ENCODE measurements around the gene TMEM41B.
"Not testable (repeated sequence)": the region's sequence is repeated elsewhere in the genome, so short reads cannot be mapped to it uniquely, and the experiment has no call there.

TMEM41B gene, protein sequence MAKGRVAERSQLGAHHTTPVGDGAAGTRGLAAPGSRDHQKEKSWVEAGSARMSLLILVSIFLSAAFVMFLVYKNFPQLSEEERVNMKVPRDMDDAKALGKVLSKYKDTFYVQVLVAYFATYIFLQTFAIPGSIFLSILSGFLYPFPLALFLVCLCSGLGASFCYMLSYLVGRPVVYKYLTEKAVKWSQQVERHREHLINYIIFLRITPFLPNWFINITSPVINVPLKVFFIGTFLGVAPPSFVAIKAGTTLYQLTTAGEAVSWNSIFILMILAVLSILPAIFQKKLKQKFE

DNA sequence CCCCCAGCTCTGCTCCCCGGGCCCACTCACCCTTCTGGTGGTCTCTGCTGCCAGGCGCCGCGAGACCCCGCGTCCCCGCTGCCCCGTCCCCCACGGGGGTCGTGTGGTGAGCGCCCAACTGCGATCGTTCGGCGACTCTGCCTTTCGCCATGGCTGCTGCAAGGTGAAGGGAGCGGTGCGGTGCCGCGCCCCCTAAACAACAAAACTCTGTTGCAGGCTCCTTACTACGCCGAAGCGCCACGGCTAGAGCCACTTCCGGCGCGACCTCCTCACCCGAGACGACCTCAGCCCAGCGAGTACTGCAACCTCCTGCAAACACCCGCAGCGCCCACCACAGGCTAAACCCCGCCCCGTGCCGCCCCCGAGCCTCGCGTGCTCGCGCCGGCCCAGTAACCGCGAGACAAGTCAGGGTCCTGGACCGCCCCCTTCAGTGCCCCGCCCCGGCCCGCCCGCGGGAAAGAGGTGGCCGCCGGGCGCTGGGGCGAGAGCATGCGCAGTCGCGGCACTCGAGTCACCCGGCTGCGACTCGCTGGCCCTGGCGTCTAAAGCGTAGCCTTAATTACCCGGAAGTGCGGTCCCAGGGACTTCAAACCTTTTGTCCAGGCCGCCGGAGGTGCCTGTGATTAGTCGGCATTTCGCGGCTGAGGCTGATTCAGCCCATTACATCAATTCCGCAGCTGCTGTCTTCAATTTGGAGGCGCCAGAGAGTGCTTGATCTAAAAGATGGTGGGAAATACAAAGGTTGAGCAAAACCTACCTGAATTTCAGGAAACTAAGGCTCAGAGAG lies at the start of gene TMEM41B:
TSS of gene TMEM41B (minus strand) at position 303 of the 787 bp plus-strand sequence. CDS start at position 151, 152 bp downstream.
- DNase-seq: peak; percentile 99

DNA sequence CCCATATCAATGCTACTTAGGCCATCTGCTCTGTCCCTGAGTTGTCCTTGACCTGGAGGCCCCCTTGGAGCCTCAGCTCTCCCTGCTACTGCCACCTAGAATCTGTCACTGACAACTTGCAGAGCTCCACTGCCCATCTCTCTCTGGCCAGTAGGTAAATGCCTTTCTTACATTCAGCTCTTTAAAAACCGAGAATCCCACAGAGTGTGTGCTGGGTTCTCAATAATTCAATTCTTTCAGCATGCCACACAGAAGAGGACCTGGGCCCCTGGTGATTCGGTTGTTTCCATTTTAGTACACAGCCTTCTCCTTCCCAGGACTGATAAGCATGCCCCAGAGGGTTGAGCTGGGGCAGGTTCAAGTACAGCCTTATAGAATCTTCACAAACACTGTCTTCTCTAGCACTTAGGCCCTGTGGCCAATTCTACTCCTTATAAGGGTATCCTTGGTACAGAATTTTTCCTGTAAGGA lies 48.0 kb upstream of the TMEM41B start:
- no peak for DNase-seq

DNA sequence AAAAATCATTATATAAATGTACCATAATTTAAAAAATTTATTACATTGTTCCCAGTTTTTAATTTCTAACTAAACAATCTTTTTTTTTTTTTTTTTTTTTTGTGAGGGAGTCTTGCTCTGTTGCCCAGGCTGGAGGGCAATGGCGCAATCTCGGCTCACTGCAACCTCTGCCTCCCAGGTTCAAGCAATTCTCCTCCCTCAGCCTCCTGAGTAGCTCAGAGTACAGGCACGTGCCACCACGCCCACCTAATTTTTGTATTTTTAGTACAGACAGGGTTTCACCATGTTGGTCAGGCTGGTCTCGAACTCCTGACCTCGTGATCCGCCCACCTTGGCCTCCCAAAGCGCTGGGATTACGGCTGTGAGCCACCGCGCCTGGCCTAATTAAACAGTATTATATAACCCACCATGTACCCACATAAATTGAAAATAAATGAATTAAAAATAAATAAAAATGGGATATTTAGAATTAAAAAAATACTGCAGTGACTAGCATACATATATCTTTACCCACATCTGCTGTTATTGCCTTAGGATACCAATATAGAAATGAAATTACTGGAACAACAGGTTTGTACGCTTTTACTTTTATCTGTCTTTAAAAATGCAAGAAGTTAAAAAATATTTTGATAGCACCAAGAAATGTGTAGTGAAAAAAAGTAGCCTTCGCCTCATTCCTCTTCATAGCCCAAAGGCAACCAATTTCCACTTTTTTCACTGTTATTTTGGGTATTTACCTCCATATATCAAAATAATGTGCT lies 46.6 kb upstream of the TMEM41B start:
- not testable (repeated sequence) for DNase-seq

DNA sequence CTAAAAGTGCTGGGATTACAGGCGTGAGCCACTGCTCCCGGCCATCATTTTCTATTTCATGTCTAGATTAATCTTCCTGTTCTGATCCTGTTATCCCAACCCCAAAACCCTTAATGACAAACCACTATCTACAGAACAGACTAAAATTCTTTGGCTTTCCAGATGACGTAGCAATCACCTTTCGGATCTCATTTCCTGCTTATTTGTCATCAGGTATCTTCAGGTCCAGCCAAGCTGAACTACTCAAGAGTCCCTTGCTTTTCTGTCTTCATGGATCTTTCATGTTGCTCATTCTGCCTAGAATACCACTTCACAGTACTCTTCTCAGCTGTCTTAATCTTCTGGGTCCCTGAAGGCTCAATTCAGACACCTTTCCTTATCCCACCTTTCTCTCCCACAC lies 42.6 kb upstream of the TMEM41B start:
- no peak for DNase-seq

DNA sequence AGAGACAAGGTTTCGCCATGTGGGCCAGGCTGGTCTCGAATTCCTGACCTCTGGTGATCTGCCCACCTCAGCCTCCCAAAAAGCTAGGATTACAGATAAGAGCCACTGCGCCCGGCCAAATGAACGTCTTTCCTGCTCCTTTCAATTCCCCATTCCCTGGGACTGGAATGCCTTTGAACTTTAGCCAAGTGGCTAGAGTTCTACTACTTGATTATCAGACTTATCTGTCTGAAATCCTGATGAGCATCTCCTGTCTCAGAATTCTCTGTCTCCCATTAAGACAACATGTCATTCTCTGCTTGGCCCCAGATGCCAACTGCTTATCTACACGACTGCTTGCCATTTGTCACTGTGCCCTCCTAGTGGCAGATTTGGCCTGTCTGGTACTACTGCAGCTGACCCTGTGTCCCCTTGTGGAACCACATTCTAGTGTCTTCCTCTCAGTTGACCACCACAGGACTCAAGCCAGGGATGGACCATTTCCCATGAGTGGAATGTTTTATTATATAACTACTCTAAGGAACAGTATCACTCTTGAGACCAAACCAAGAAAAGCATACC lies 37.0 kb upstream of the TMEM41B start:
- DNase-seq: no peak

DNA sequence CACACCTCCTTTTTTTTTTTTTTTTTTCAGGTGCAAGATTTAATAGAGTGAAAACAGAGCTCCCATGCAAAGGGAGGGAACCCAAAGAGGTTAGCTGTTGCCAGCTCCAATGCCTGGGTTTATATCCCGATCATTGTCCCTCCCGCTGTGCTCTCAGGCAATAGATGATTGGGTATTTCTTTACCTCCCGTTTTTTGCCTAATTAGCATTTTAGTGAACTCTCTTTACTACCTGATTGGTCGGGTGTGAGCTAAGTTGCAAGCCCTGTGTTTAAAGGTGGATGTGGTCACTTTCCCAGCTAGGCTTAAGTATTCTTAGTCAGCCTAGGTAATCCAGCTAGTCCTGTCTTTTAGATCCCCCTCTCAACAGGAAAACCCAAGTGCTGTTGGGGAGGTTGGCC lies 33.4 kb upstream of the TMEM41B start:
- not testable (repeated sequence) for DNase-seq

DNA sequence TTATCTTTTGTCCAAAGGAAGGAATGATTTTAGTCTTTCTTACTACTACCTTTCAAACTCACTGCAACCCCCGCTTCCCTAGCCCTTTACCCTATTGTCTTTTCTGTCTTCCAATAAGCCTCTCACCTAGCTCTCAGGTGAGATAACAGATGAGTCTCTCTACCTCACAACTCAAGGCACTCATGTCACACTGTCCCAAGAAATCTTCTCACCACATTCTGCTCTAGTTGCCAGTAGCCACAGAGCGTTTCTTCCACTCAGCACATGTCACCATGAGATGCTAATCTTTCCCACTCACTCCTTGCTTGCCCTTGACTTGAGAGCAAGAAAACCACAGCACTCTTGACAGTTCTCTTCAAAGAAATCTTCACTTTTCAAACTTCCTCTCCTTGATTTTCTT lies 32.7 kb upstream of the TMEM41B start:
- DNase-seq: no peak

DNA sequence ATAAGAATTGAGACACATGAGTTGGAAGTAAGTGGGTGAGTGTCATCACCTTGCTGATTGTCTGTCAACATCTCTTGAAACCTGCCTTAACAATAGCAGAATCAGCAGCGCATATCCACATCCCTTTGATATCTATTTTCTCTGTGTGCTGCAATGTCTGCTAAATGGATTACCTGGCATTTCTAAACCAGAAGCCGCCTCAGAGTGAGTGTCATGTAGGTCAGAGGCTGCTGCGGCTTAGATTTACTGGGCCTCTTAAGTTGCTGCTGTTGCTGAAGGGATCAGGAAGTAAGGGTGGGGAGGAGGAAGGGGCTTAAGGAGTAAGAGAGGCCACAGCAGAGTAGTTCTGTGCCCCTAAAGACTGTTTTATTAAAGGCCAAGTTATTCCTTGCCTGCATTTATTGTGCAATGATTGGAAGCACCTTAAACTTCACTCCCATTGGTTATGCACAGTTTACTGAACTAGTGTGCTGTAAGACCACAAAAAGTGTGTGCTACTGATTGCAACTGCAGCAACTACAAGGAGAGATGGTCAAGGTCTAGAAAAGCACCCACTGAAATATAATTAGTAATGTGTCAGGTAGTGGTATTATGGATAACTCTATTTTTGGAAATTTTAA lies 29.8 kb upstream of the TMEM41B start:
- DNase-seq: no peak

DNA sequence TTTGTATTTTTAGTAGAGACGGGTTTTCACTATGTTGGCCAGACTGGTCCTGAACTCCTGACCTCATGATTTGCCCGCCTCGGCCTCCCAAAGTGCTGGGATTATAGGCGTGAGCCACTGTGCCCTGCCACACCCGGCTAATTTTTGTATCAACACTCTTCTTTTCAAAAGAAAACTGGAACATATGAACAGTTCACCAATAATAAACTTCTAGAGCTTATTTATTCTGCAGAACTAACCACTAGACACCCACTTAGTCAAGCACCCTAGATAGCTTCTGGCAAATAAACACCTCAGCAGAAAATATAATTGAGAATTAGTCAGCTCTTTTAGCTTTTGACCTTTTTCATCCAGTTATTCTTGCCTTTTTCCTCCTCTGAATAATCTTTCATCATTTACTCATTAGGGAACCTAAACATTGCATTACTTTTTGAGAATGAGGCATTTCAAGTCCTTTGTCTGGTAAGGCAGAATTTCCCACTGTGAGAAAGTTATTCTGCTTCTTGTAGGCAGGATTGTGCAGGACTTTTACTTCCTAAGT lies 27.3 kb upstream of the TMEM41B start:
- DNase-seq: no peak

DNA sequence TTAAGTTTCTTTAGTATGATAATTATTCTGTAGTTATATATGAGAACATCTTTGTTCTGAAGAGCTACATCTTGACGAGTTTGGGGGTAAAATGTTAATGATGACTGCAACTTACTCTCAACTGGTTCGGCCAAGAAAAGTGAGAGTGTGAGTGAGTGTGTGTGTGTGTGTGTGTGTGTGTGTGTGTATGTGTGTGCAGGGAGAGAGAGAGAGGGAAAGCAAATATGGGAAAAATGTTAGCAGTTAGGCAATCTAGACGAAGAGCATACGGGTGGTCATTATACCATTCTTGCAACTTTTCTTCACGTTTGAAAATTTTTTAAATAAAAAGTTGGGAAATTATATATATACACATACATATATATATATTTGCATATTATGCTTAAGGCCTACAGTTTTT lies 18.3 kb upstream of the TMEM41B start:
- no peak for DNase-seq

DNA sequence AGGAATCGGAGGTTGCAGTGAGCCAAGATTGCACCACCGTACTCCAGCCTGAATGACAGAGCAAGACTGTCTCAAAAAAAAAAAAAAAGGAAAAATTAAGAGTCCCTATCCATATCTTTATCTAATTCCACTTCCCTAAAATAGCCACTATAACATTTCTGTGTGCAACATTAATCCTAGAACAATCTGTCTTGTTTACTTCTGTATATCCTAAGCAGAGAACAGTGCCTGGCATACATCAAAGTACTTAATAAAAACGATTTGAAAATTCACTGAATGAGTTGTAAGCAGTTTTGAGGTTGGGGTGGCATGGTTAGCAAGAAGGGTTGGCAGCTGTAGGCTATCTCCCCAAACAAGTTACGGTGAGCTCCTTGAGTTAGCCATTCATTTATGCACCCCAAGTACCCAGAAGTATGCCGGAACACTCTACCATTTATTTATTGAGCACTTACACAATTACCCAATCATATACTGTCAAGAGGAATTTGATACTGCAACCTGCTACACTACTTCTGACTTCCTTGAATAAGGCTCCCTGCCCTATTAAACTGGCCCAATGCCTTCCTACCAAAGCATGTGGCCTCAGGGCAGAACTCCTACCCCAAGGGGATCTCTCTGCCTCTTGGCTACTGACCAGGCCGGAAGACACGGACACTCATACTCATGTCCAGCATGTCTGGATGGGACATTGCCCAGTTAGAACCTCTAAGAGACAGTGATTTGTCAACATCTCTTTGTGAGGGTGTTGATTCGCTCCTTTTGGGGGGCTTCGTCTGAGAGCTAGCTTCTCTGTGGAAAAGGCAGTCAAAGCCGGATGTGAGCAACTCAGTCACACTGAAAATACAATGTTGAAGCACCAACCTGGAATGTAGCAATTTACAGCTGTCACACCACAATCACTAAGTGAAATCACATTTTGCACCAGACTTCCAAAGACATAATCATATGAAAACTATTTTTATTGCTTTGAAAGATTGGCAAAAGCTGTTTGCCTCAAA lies 16.3 kb upstream of the TMEM41B start:
- peak; percentile 17 for DNase-seq

DNA sequence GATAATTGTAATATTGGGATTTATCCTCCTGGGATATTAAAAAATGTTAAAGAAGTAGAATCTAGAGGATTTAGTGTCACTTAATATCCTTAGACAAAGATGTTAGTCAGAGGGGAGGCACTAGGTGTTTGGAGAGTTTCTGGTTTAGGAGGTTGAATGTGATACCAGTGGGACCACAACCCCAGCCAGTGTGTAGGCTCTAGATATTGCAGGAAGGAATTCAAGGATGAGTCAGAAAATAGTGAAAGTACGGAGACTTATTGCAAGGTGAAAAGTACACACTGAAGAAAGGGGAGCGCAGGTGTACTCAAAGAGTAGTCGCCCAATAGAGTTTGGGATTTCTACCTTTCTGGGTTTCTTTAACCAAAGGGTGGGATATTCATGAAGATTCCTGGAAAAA lies 5.7 kb upstream of the TMEM41B start:
- no peak for DNase-seq

DNA sequence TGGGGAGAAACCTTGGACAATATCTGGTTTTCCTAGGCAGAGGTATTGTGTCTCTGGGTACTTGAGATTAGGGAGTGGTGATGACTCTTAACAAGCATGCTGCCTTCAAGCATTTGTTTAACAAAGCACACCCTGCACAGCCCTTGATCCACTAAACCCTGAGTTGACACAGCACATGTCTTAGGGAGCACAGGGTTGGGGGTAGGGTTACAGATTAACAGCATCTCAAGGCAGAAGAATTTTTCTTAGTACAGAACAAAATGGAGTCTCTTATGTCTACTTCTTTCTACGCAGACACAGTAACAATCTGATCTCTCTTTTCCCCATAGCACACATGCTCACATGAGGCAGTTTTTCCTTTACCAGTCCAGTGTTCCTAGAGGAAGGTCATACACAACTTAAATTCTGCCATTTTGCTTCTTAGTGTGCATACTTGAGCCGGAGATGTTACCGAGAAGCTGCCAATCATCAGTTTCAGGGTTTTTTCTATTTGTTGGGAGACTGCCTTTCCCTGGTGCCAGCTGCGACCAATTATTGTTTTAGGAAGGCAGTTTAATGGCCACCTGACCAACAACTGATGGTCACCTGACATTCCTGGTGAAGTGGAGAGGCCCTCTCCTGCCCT lies 5.1 kb upstream of the TMEM41B start:
- DNase-seq: not testable (repeated sequence)

DNA sequence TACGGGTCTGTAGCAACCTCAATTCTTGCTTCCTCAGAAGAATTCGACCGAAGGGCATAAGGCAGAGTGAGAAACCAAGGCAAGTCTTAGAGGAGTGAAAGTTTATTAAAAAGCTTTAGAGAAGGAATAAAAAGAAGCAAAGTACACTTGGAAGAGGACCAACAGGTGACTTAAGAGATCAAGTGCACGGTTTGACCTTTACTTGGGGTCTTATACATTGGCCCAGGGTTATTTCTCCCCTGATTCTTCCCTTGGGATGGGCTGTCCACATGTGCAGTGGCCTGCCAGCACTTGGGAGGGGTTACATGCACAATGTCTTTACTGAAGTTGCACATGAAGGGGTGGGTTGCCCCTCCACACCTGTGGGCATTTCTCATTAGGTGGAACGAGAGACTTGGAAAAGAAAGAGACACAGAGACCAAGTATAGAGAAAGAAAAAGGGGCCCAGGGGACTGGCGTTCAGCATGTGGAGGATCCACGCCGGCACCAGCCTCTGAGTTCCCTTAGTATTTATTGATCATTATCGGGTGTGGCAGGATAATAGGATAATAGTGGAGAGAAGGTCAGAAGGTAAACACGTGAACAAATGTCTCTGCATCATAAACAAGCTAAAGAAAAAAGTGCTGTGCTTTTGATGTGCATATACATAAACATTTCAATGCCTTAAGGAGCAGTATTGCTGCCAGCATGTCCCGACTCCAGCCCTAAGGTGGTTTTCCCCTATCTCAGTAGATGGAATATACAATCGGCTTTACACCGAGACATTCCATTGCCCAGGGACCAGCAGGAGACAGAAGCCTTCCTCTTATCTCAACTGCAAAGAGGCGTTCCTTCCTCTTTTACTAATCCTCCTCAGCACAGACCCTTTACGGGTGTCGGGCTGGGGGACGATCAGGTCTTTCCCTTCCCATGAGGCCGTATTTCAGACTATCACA lies 4.3 kb upstream of the TMEM41B start:
- DNase-seq: not testable (repeated sequence)

DNA sequence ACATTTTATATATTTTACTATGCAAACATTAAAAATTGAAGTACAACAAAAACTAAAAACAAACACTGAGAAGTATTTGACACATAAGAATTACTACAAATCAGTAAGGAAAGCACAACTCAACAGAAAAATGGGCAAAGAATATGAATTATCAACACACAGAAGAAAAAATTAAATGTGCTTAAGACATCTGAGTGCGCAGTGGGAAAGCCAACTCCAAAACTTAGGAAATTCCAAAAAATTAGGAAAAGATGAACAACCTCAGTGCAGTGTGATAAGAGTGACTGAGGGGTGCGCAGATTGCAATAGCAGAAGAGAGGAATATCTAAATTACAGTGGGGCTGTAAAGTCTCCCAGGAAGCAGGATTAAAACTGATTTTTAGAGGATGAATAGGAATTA lies 1.9 kb upstream of the TMEM41B start:
- DNase-seq: no peak

DNA sequence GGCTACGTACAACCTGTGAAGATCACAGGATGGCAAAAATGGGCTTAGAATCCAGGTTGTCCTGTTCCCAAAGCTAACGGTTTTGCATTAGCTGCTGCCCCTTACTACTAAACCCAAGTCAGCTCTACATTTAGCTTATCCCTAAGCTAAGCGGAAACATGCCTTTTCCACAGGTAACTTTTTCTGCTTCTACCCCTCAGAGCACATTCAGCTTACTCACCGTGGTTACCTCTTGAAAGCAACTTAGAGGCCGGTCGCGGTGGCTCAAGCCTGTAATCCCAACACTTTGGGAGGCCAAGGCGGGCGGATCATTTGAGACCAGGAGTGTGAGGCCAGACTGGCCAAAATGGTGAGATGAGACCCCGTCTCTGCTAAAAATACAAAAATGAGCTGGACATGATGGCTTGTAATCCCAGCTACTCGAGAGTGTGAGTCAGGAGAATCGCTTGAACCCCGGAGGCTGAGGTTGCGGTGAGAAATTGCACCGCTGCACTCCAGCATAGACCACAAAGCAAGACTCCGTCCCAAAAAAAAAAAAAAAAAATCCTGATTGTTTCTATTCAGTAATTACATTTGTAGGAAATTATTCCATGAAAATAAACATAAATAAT lies 790 bp upstream of the TMEM41B start:
- DNase-seq: peak; percentile 22

DNA sequence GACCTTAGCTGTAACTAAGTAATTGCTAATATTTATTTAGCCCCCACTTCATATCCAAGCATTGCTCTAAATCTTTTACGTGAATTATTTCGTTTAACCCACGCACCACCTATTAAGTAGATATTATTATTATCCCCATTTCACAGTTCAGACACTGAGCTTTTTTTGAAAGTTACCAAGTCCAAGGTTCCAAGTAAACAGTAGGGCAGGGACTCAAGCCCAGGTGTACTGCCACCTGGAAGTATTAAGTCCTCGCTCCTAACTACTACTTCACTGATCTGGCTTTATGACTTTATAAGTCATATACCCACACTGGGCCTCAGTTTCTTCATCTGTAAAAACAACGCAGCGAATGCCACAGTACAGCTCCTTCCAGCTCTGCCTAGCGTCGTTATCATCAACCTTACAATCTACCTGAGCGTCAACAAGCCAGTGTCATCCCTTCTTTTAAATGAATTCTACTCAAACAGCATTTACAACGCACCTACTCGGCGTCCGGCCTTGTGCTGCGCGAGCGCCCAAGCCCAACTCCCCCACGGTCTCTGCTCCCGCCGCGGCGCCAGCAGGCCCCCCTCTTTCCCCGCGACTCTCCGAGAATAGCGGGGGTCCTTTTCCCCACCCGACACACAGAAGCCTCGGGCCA lies 624 bp downstream of the TMEM41B start:
- no peak for DNase-seq

DNA sequence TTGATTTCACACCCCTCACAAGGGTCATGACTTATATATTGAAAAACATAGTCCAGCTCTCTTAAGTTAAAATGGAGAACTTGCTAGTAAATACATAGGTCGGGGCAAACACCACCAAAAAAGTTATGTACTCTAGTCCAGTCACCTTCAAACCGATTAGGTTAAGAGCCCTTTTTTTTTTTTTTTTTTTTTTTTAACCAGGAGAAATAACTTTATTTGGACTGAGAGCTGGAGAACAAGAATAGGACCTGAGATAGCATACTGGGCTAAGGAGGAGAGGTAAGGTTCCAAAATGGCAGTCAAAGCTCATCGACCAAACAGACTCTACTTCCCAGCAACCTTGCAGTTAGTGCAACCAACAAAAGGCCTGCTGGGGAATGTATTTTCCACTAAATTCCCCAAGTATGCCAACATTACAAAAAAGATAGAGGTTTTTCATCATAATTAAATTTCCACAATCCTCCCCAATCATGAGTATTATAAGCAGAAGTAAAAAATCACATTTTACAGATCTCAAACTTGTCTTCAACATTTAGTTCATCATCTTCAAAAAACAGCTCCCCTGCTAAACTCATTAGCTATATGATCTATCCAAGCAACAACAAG lies 3.8 kb downstream of the TMEM41B start:
- DNase-seq: no peak

All from MV-4-11 (cell line).